ENCODE data around the gene SLC25A29. TPM values are rescaled to one million over a fixed set of nuclear protein-coding genes. Genes with fewer than 3 reads are reported as not detected.
A peak's percentile ranks its signal among the peaks of the same experiment; 100 is the strongest.
"Not testable (repeated sequence)": the region's sequence is repeated elsewhere in the genome, so short reads cannot be mapped to it uniquely, and the experiment has no call there.

The SLC25A29 gene
- total and polyA plus RNA-seq, 5 donors: 20.9 to 41.1 (median 23.8) TPM

- H3K27me3 ChIP-seq (ENCODE audit: control insufficient read depth, insufficient read depth): no peaks in the 10 kb centered on the region
- 64% methylated on average over 9 of the region's 9 CpGs for WGBS
- DNase-seq: peak in 2 of 3 donors; percentile 76 to 80
- no peaks in the 10 kb centered on the region for H3K9me3 ChIP-seq (ENCODE audit: control insufficient read depth, low read length)
- ATAC-seq: peak; percentile 29 to 43
- intact Hi-C loops (cut with DNase I): no loop called here
- H3K4me1 ChIP-seq (ENCODE audit: control insufficient read depth, insufficient read depth, low read length): no peaks in the 10 kb centered on the region
- no peak overlapping the region for H3K4me3 ChIP-seq (ENCODE audit: low read length)
- H3K27ac ChIP-seq (ENCODE audit: low read length): no peak overlapping the region
These were observed 15.4 kb upstream of the SLC25A29 start for GRCh38 chr14:100321473-100322137.

- H3K27ac ChIP-seq (ENCODE audit: low read length): no peak overlapping the region
- intact Hi-C loops (cut with DNase I): no loop called here
- 92% methylated on average over 12 of the region's 12 CpGs for WGBS
- H3K4me1 ChIP-seq (ENCODE audit: control insufficient read depth, insufficient read depth, low read length): no peaks in the 10 kb centered on the region
- no peak for ATAC-seq
- no peaks in the 10 kb centered on the region for H3K27me3 ChIP-seq (ENCODE audit: control insufficient read depth, insufficient read depth)
- no peak overlapping the region for H3K4me3 ChIP-seq (ENCODE audit: low read length)
- DNase-seq: peak in 1 of 3 donors; percentile 14
- H3K9me3 ChIP-seq (ENCODE audit: control insufficient read depth, low read length): no peaks in the 10 kb centered on the region
These were observed 14.1 kb upstream of the SLC25A29 start for GRCh38 chr14:100320157-100320856.

- H3K9me3 ChIP-seq (ENCODE audit: control insufficient read depth, low read length): no peaks in the 10 kb centered on the region
- no peaks in the 10 kb centered on the region for H3K4me1 ChIP-seq (ENCODE audit: control insufficient read depth, insufficient read depth, low read length)
- intact Hi-C loops (cut with DNase I): no loop called here
- ATAC-seq: peak; percentile 89
- H3K27ac ChIP-seq (ENCODE audit: low read length): no peak overlapping the region
- peak overlapping the region; percentile 42 for H3K4me3 ChIP-seq (ENCODE audit: low read length)
- no peaks in the 10 kb centered on the region for H3K27me3 ChIP-seq (ENCODE audit: control insufficient read depth, insufficient read depth)
- 26% methylated on average over 40 of the region's 40 CpGs for WGBS
- peak; percentile 82 to 94 (median 92) for DNase-seq
These were observed 11.9 kb upstream of the SLC25A29 start for GRCh38 chr14:100317912-100318808.

GRCh38 chr14:100317389-100317788, 11.1 kb upstream of the SLC25A29 start:
- Histone ChIP-seq H3K27me3 (ENCODE audit: control insufficient read depth, insufficient read depth) (no peaks in the 10 kb centered on the region), H3K27ac (ENCODE audit: low read length) (no peak overlapping the region), H3K4me3 (ENCODE audit: low read length) (no peak overlapping the region), H3K4me1 (ENCODE audit: control insufficient read depth, insufficient read depth, low read length) (no peaks in the 10 kb centered on the region), H3K9me3 (ENCODE audit: control insufficient read depth, low read length) (no peaks in the 10 kb centered on the region)
- 92% methylated on average over 6 of the region's 6 CpGs for WGBS
- ATAC-seq (no peak), DNase-seq (no peak)
- intact Hi-C loops (cut with DNase I): no loop called here

GRCh38 chr14:100314724-100315123, 8.5 kb upstream of the SLC25A29 start:
- H3K27ac ChIP-seq (ENCODE audit: low read length): no peak overlapping the region
- no peak overlapping the region for H3K4me3 ChIP-seq (ENCODE audit: low read length)
- intact Hi-C loops (cut with DNase I): no loop called here
- H3K27me3 ChIP-seq (ENCODE audit: control insufficient read depth, insufficient read depth): no peaks in the 10 kb centered on the region
- DNase-seq: no peak
- H3K4me1 ChIP-seq (ENCODE audit: control insufficient read depth, insufficient read depth, low read length): no peaks in the 10 kb centered on the region
- no peak for ATAC-seq
- 91% methylated on average over 6 of the region's 6 CpGs for WGBS
- no peaks in the 10 kb centered on the region for H3K9me3 ChIP-seq (ENCODE audit: control insufficient read depth, low read length)

GRCh38 chr14:100313464-100314230, 7.4 kb upstream of the SLC25A29 start:
- ATAC-seq (no peak), DNase-seq (no peak)
- Histone ChIP-seq H3K27me3 (ENCODE audit: control insufficient read depth, insufficient read depth) (no peaks in the 10 kb centered on the region), H3K4me3 (ENCODE audit: low read length) (no peak overlapping the region), H3K27ac (ENCODE audit: low read length) (no peak overlapping the region), H3K9me3 (ENCODE audit: control insufficient read depth, low read length) (no peaks in the 10 kb centered on the region), H3K4me1 (ENCODE audit: control insufficient read depth, insufficient read depth, low read length) (no peaks in the 10 kb centered on the region)
- 79% methylated on average over 26 of the region's 26 CpGs for WGBS
- intact Hi-C loops (cut with DNase I): no loop called here

- H3K27ac ChIP-seq (ENCODE audit: low read length): no peak overlapping the region
- peak in 1 of 3 donors; percentile 39 for DNase-seq
- H3K27me3 ChIP-seq (ENCODE audit: control insufficient read depth, insufficient read depth): no peaks in the 10 kb centered on the region
- no peaks in the 10 kb centered on the region for H3K4me1 ChIP-seq (ENCODE audit: control insufficient read depth, insufficient read depth, low read length)
- ATAC-seq: no peak
- no peak overlapping the region for H3K4me3 ChIP-seq (ENCODE audit: low read length)
- intact Hi-C loops (cut with DNase I): no loop called here
- 40% methylated on average over 10 of the region's 10 CpGs for WGBS
- no peaks in the 10 kb centered on the region for H3K9me3 ChIP-seq (ENCODE audit: control insufficient read depth, low read length)
These were observed 6.7 kb upstream of the SLC25A29 start for GRCh38 chr14:100312877-100313400.

- H3K27ac ChIP-seq (ENCODE audit: low read length); H3K9me3 ChIP-seq (ENCODE audit: control insufficient read depth, low read length); H3K4me1 ChIP-seq (ENCODE audit: control insufficient read depth, insufficient read depth, low read length); H3K4me3 ChIP-seq (ENCODE audit: low read length); intact Hi-C loops (cut with DNase I); H3K27me3 ChIP-seq (ENCODE audit: control insufficient read depth, insufficient read depth); ATAC-seq: not testable (repeated sequence)
- DNase-seq: peak in 1 of 3 donors; percentile 41
- 19% methylated on average over 18 of the region's 18 CpGs for WGBS
These were observed 6.0 kb upstream of the SLC25A29 start for GRCh38 chr14:100312110-100312876.

GRCh38 chr14:100309028-100309737, 2.9 kb upstream of the SLC25A29 start:
- Histone ChIP-seq H3K4me1 (ENCODE audit: control insufficient read depth, insufficient read depth, low read length) (no peaks in the 10 kb centered on the region), H3K27ac (ENCODE audit: low read length) (peak overlapping the region; percentile 70), H3K4me3 (ENCODE audit: low read length) (no peak overlapping the region), H3K9me3 (ENCODE audit: control insufficient read depth, low read length) (no peaks in the 10 kb centered on the region), H3K27me3 (ENCODE audit: control insufficient read depth, insufficient read depth) (no peaks in the 10 kb centered on the region)
- intact Hi-C loops (cut with DNase I): loop anchor here in 2 of 4 donors (5.0 to 10.0 kb wide), 2 partner anchors 66 to 68 kb away; partner anchors contain the start of gene WDR25 (in 2 of the 2)
- ATAC-seq: peak; percentile 2 to 58
- no peak for DNase-seq
- WGBS: 60% methylated on average over 8 of the region's 8 CpGs
